Measurements from ENCODE around the gene UBE2A.

- TF ChIP-seq, protein P1, sequence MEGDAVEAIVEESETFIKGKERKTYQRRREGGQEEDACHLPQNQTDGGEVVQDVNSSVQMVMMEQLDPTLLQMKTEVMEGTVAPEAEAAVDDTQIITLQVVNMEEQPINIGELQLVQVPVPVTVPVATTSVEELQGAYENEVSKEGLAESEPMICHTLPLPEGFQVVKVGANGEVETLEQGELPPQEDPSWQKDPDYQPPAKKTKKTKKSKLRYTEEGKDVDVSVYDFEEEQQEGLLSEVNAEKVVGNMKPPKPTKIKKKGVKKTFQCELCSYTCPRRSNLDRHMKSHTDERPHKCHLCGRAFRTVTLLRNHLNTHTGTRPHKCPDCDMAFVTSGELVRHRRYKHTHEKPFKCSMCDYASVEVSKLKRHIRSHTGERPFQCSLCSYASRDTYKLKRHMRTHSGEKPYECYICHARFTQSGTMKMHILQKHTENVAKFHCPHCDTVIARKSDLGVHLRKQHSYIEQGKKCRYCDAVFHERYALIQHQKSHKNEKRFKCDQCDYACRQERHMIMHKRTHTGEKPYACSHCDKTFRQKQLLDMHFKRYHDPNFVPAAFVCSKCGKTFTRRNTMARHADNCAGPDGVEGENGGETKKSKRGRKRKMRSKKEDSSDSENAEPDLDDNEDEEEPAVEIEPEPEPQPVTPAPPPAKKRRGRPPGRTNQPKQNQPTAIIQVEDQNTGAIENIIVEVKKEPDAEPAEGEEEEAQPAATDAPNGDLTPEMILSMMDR (IDR thresholded peaks at IDR 0.05): no peak
- TF ChIP-seq POLR2A (IDR thresholded peaks at IDR 0.05): no peak
Observed at GRCh38 chrX:119579414-119579813, 5.1 kb downstream of the UBE2A start.
